K562 (cell line): Measurements from ENCODE around the gene CEP70. TPM values are rescaled to one million over a fixed set of nuclear protein-coding genes. Genes with fewer than 3 reads are reported as not detected.

Experiments used
- polyA plus RNA-seq, 8 experiments: library from polyadenylated mRNA; depleted of rRNA in 4 of 8; stranded (reverse) in 5 of 8; unstranded in 3 of 8; fragments of >200 nt; fragmentation: Nextera tagmentation in 2 of 8; fragmentation: Illumina TruSeq in 1 of 8; extraction: Ambion mirVana in 2 of 8; extraction: Trizol in 1 of 8; gene quantifications; 2 replicates each; pipeline versions ENCODE4 v1.2.1 to v1.2.3, GENCODE V29; 2011 to 2014; ENCODE audit warnings: inconsistent platforms in 1 of 8, missing spikeins in 1 of 8
- total RNA-seq, 7 experiments: library from RNA; depleted of rRNA in 6 of 7; stranded (reverse); fragments of >200 nt in 6 of 7; fragmentation: Illumina TruSeq in 2 of 7; extraction: Trizol in 2 of 7; gene quantifications; 2 replicates each; pipeline versions ENCODE4 v1.2.1 to v1.2.3, GENCODE V29; 2011 to 2021; ENCODE audit warnings: low replicate concordance in 1 of 7
- TF ChIP-seq, protein P1 (sequence below): fragments of 250-450 bp; sonication (Bioruptor Pico); IDR thresholded peaks from 2 replicates; pipeline ENCODE4 v1.5.1; 2021; ENCODE audit warnings: mild to moderate bottlenecking
- TF ChIP-seq, protein P2 (sequence below): fragments of 450-650 bp; IDR thresholded peaks from 2 replicates; pipeline ENCODE4 v1.6.1; 2016; ENCODE audit warnings: mild to moderate bottlenecking, moderate library complexity

CEP70 gene
- total and polyA plus RNA-seq, 9 of the 15 experiments (the other 6 are each of a cell fraction or from before 2014, with no cell fraction given) = 16.1 to 31.5 (median 23.4) TPM

DNA sequence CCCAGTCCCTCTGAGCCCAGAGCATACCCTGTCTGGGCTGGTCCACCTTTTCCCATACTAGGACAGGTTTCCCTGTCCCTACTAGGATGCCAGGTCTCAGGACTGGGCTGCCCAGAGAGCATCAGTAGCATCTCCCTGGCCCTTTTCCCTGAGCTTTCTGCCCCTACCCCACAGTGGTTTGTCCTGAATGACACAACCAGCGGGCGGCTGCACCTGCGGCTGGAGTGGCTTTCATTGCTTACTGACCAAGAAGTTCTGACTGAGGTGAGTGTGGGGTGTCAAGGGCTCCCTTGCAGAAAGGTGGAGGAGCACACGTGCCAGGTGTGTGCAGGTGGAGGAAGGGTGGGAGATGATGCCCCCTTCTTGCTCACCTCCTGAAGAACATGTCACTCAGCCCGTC is 126.1 kb downstream of the CEP70 start (continued):
- TF ChIP-seq, protein P1, sequence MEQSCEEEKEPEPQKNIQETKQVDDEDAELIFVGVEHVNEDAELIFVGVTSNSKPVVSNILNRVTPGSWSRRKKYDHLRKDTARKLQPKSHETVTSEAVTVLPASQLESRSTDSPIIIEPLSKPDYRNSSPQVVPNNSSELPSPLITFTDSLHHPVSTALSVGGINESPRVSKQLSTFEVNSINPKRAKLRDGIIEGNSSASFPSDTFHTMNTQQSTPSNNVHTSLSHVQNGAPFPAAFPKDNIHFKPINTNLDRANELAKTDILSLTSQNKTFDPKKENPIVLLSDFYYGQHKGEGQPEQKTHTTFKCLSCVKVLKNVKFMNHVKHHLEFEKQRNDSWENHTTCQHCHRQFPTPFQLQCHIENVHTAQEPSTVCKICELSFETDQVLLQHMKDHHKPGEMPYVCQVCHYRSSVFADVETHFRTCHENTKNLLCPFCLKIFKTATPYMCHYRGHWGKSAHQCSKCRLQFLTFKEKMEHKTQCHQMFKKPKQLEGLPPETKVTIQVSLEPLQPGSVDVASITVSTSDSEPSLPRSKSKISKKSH = no peak
- TF ChIP-seq, protein P2, sequence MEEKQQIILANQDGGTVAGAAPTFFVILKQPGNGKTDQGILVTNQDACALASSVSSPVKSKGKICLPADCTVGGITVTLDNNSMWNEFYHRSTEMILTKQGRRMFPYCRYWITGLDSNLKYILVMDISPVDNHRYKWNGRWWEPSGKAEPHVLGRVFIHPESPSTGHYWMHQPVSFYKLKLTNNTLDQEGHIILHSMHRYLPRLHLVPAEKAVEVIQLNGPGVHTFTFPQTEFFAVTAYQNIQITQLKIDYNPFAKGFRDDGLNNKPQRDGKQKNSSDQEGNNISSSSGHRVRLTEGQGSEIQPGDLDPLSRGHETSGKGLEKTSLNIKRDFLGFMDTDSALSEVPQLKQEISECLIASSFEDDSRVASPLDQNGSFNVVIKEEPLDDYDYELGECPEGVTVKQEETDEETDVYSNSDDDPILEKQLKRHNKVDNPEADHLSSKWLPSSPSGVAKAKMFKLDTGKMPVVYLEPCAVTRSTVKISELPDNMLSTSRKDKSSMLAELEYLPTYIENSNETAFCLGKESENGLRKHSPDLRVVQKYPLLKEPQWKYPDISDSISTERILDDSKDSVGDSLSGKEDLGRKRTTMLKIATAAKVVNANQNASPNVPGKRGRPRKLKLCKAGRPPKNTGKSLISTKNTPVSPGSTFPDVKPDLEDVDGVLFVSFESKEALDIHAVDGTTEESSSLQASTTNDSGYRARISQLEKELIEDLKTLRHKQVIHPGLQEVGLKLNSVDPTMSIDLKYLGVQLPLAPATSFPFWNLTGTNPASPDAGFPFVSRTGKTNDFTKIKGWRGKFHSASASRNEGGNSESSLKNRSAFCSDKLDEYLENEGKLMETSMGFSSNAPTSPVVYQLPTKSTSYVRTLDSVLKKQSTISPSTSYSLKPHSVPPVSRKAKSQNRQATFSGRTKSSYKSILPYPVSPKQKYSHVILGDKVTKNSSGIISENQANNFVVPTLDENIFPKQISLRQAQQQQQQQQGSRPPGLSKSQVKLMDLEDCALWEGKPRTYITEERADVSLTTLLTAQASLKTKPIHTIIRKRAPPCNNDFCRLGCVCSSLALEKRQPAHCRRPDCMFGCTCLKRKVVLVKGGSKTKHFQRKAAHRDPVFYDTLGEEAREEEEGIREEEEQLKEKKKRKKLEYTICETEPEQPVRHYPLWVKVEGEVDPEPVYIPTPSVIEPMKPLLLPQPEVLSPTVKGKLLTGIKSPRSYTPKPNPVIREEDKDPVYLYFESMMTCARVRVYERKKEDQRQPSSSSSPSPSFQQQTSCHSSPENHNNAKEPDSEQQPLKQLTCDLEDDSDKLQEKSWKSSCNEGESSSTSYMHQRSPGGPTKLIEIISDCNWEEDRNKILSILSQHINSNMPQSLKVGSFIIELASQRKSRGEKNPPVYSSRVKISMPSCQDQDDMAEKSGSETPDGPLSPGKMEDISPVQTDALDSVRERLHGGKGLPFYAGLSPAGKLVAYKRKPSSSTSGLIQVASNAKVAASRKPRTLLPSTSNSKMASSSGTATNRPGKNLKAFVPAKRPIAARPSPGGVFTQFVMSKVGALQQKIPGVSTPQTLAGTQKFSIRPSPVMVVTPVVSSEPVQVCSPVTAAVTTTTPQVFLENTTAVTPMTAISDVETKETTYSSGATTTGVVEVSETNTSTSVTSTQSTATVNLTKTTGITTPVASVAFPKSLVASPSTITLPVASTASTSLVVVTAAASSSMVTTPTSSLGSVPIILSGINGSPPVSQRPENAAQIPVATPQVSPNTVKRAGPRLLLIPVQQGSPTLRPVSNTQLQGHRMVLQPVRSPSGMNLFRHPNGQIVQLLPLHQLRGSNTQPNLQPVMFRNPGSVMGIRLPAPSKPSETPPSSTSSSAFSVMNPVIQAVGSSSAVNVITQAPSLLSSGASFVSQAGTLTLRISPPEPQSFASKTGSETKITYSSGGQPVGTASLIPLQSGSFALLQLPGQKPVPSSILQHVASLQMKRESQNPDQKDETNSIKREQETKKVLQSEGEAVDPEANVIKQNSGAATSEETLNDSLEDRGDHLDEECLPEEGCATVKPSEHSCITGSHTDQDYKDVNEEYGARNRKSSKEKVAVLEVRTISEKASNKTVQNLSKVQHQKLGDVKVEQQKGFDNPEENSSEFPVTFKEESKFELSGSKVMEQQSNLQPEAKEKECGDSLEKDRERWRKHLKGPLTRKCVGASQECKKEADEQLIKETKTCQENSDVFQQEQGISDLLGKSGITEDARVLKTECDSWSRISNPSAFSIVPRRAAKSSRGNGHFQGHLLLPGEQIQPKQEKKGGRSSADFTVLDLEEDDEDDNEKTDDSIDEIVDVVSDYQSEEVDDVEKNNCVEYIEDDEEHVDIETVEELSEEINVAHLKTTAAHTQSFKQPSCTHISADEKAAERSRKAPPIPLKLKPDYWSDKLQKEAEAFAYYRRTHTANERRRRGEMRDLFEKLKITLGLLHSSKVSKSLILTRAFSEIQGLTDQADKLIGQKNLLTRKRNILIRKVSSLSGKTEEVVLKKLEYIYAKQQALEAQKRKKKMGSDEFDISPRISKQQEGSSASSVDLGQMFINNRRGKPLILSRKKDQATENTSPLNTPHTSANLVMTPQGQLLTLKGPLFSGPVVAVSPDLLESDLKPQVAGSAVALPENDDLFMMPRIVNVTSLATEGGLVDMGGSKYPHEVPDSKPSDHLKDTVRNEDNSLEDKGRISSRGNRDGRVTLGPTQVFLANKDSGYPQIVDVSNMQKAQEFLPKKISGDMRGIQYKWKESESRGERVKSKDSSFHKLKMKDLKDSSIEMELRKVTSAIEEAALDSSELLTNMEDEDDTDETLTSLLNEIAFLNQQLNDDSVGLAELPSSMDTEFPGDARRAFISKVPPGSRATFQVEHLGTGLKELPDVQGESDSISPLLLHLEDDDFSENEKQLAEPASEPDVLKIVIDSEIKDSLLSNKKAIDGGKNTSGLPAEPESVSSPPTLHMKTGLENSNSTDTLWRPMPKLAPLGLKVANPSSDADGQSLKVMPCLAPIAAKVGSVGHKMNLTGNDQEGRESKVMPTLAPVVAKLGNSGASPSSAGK = no peak
- TF ChIP-seq, all 486 proteins: peak for 0
